GM06990 (cell line): Measurements from ENCODE around the gene LARGE2.

Experiments
- DNase-seq: peaks from one replicate; pipeline ENCODE4 v3.0.0-alpha.2; 2011; ENCODE audit not compliant: insufficient read length; ENCODE audit errors: extremely low read depth
- H3K27me3 ChIP-seq: replicated peaks from 2 replicates; pipeline ENCODE4 v1.6.0; 2011; ENCODE audit warnings: low read length; ENCODE audit not compliant: control insufficient read depth, insufficient read depth
- H3K36me3 ChIP-seq: 2 replicates; pipeline ENCODE4 v1.5.1; 2011; ENCODE audit warnings: low read length; ENCODE audit not compliant: control insufficient read depth, insufficient read depth
- H3K4me3 ChIP-seq: replicated peaks from 2 replicates; pipeline ENCODE4 v1.5.1; 2011; ENCODE audit warnings: low read depth, mild to moderate bottlenecking, control low read depth, low read length
- TF ChIP-seq, protein P1 (sequence below): IDR thresholded peaks from 2 replicates; pipeline ENCODE4 v1.5.1; 2011; ENCODE audit warnings: low read length, control low read depth, mild to moderate bottlenecking, inconsistent platforms; ENCODE audit not compliant: insufficient read depth, poor library complexity, severe bottlenecking

LARGE2 gene

DNA sequence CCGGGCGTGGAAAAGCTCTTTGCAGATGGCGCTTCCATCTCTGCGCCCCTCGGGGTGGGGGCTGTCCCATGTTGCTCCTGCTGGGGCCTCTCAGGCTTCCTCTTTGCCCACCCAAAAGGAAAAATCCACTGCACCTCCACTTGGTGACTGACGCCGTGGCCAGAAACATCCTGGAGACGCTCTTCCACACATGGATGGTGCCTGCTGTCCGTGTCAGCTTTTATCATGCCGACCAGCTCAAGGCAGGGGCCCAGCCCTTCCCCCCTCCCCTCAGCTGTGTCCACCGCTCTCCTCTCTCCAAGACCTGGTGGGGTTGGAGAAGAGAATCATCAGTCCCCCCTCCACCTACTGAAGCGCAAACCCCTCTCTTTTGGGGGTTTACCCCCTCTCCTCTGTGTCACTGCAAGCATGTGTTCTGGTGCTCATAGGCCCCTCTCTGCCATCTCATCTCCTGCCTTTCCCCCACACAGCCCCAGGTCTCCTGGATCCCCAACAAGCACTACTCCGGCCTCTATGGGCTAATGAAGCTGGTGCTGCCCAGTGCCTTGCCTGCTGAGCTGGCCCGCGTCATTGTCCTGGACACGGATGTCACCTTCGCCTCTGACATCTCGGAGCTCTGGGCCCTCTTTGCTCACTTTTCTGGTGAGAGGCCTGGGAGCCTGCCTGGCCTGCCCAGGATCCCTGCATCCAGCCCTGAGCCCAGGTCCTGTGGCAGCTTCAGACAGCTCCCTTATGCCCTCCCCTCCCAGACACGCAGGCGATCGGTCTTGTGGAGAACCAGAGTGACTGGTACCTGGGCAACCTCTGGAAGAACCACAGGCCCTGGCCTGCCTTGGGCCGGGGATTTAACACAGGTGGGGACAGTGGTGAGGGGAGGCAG, 1.8 kb downstream of the LARGE2 start:
- peaks cover 2% of the 10 kb centered on the region; the same call in 1 of the 2 replicates for H3K27me3 ChIP-seq
- TF ChIP-seq, protein P1, sequence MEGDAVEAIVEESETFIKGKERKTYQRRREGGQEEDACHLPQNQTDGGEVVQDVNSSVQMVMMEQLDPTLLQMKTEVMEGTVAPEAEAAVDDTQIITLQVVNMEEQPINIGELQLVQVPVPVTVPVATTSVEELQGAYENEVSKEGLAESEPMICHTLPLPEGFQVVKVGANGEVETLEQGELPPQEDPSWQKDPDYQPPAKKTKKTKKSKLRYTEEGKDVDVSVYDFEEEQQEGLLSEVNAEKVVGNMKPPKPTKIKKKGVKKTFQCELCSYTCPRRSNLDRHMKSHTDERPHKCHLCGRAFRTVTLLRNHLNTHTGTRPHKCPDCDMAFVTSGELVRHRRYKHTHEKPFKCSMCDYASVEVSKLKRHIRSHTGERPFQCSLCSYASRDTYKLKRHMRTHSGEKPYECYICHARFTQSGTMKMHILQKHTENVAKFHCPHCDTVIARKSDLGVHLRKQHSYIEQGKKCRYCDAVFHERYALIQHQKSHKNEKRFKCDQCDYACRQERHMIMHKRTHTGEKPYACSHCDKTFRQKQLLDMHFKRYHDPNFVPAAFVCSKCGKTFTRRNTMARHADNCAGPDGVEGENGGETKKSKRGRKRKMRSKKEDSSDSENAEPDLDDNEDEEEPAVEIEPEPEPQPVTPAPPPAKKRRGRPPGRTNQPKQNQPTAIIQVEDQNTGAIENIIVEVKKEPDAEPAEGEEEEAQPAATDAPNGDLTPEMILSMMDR = no peak
- H3K36me3 ChIP-seq = no peaks in the 10 kb centered on the region
- H3K4me3 ChIP-seq = no peak overlapping the region
- DNase-seq = no peak

DNA sequence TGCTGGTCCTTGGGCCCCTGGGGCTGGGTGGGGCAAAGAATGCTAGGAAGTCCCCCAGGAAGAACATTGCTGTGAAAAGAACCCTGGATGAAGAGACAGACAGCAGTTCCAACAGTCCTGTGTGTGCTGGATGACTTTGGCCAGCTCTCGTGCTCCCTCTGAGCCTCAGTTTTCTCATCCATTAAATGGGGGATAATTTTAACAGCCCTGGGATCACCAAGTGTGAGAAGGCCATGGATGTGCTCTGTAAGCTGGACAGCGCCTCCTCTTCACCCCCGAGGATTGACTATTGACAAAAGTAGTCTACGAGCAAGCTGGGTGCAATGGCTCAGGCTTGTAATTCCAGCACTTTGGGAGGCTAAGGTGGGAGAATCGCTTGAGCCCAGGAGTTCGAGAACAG, 2.5 kb downstream of the LARGE2 start:
- no peak overlapping the region for H3K4me3 ChIP-seq
- DNase-seq = no peak
- no peaks in the 10 kb centered on the region for H3K36me3 ChIP-seq
- TF ChIP-seq, protein P1 = no peak
- peaks cover 2% of the 10 kb centered on the region; the same call in 1 of the 2 replicates for H3K27me3 ChIP-seq

DNA sequence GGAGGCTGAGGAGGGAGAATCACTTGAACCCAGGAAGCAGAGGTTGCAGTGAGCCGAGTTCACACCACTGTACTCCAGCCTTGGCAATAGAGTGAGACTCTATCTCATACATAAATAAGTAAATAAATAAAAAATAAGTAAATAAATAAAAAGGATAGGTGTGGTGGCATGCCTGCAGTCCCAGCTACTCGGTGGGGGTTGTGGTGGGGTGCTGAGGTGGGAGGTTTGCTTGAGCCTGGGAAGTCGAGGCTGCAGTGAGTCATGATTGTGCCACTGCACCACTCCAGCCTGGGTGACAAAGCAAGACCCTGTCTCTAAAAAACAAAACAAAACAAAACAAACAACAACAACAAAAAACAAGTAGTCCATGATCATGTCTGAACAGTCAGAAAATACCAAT, 3.1 kb downstream of the LARGE2 start:
- TF ChIP-seq, protein P1 = no peak
- Histone ChIP-seq H3K4me3 (no peak overlapping the region), H3K27me3 (peaks cover 2% of the 10 kb centered on the region; the same call in 1 of the 2 replicates), H3K36me3 (no peaks in the 10 kb centered on the region)
- no peak for DNase-seq

DNA sequence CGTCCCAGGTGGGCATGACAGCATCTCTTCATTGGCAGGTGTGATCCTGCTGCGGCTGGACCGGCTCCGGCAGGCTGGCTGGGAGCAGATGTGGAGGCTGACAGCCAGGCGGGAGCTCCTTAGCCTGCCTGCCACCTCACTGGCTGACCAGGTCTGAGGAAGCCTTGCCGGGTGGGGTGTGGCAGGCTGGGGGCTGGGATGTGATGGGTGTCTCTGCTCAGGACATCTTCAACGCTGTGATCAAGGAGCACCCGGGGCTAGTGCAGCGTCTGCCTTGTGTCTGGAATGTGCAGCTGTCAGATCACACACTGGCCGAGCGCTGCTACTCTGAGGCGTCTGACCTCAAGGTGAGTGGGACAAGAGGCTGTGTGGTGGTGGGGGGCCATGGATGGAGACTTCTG, 3.5 kb downstream of the LARGE2 start:
- H3K36me3 ChIP-seq = no peaks in the 10 kb centered on the region
- TF ChIP-seq, protein P1 = no peak
- DNase-seq = peak; percentile 6
- peaks cover 2% of the 10 kb centered on the region; the same call in 1 of the 2 replicates for H3K27me3 ChIP-seq
- H3K4me3 ChIP-seq = no peak overlapping the region

DNA sequence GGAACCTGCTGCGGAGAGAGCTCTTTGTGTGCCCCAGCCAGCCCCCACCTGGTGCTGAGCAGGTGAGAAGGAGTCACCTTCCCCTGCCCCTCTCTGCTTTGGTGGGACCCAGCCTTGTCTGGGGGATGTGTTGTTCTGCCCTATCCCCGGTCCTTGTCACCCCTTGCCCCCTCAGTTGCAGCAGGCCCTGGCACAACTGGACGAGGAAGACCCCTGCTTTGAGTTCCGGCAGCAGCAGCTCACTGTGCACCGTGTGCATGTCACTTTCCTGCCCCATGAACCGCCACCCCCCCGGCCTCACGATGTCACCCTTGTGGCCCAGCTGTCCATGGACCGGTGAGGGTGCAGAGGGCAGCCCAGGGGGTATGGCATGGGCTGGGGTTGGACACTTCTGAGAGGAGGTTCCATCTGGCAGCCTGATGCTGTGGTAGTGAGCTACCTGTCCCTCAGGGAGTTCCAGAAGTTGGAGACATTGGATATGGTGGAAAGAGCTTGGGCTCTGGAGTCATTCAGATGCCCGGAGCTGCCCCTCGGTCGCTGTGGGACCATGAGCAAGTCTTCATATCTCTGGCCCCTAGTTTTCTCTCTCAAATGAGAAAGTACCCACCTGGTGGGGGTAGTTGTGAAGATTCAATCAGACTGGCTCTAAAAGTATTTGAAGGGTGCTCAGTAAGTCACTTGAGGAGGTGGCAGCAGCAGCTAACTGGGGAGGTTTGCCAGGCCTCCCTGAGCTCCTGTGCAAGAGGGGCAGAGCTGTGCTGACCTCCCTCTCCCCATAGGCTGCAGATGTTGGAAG, 4.3 kb downstream of the LARGE2 start:
- no peak for DNase-seq
- TF ChIP-seq, protein P1 = no peak
- Histone ChIP-seq H3K36me3 (peaks cover under 1% of the 10 kb centered on the region), H3K27me3 (peaks cover 2% of the 10 kb centered on the region; the same call in 1 of the 2 replicates), H3K4me3 (no peak overlapping the region)
